HG03103 (cell line): ENCODE data around the gene CES3.

ENCODE experiments used
- ATAC-seq: cut with Tn5 transposase; IDR thresholded peaks from one replicate; pipeline ENCODE4 v1.9.1; 2021; ENCODE audit warnings: low read depth; ENCODE audit not compliant: unreplicated experiment

CES3 gene, protein sequence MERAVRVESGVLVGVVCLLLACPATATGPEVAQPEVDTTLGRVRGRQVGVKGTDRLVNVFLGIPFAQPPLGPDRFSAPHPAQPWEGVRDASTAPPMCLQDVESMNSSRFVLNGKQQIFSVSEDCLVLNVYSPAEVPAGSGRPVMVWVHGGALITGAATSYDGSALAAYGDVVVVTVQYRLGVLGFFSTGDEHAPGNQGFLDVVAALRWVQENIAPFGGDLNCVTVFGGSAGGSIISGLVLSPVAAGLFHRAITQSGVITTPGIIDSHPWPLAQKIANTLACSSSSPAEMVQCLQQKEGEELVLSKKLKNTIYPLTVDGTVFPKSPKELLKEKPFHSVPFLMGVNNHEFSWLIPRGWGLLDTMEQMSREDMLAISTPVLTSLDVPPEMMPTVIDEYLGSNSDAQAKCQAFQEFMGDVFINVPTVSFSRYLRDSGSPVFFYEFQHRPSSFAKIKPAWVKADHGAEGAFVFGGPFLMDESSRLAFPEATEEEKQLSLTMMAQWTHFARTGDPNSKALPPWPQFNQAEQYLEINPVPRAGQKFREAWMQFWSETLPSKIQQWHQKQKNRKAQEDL

DNA sequence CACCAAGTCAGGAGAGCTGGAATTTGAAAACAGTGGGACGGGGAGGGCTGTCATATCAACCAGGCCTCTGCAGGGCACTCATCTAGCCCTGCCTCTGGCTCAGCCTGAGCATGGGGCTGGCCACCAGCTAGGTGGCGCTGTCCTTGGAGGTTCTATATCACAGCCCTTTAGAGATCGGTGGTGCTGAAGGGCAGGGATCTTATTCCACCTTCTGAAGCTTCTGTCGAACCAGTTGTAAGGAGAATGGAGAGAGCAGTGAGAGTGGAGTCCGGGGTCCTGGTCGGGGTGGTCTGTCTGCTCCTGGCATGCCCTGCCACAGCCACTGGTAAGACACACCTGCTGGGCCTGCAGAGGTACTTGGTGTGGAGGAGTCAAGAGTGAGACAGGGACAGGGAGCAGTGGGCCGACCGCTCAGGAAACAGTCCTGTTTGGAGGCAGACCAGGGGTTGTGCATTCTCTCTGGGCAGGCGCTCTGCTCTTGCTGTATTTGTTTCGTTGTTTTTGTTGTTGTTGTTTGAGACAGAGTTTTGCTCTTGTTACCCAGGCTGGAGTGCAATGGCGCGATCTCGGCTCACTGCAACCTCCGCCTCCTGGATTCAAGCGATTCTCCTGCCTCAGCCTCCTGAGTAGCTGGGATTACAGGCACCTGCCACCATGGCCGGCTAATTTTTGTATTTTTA is at the start of gene CES3:
Gene CES3 (plus strand): TSS at position 202 of the 680 bp plus-strand sequence. CDS start 42 bp downstream, at position 244.
- ATAC-seq, result no peak

GRCh38 chr16:66911801-66912200 is 49.3 kb upstream of the CES3 start:
- ATAC-seq, result no peak

DNA sequence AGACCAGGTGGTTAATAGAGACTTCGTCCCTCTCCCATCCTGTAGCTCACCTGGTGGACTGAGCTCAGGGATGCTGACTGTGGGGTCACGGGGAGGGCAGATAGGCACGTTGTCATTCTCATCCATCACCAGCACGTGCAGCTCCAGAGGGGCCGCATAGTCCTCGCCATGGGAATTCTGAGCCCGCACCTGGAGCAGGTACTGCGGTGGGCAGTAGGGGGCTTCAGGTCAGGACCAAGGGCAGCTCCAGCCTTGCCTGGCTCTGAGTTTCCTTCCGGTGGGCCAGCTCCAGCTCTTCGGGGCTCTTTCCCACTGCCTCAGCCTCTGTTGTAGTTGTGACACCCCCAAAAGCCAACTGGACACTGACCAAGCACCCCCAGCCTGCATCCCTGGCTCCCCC is 48.0 kb upstream of the CES3 start:
- no peak for ATAC-seq

DNA sequence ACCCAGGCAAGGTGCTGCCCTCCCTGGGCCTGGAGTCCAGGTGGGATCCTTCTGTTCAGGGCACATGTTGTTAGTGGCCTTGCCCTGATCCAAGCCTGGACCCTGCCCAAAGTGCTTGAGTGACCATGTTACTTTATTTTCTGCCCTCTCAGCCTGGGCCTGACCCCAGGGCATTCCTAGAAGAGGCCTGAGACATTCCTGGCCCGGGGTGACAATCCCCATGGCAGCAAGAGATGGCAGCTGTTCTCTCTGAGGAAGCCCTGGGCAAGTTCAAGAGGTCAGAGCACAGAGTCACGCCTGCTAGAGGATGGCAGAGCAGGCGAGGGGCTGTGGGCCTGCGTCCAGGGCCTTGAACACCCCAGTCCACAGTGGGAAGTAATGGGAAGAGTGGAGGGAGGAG is 47.4 kb upstream of the CES3 start:
- ATAC-seq, result no peak

DNA sequence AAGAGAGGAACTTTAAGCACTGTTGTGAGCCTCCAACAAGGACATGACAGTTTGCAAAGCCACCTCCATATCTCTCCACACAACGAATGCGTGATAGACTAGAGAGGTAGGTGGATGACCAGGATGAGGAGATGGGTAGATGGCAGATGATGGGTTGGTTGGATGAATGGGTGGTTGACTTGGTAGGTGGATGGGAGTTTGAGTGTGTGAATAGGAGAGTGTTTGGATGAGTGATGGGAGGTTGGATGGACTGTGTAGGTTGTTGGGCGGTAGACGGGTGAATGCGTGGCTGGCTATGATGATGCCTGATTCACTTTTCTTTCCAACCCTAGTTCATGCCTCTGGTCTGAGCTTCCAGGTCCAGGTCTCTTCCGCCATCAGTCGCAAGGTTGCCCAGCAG is 46.5 kb upstream of the CES3 start:
- no peak for ATAC-seq

DNA sequence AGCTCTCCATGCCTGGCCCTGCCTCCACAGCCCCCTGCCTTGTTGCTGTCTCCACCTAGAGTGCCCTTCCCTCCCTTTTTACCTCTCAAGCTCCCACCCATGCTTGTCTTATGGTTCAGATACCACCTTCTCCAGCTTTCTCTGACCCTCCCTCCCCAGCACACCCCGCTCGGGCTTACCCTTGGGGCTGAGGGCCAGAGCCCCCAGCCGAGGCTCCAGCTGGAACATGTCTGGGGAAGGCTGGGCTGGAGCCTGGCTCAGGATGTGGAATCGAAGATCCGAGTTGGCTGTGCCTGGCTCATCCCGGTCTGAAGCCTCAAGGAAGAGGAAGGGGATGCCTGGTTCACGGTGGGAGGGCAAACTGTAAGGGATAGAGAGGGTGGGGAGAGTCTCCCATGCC is 46.0 kb upstream of the CES3 start:
- no peak for ATAC-seq

GRCh38 chr16:66916518-66916917 is 44.5 kb upstream of the CES3 start:
- ATAC-seq, result no peak

- no peak for ATAC-seq
Measured at GRCh38 chr16:66917741-66918140, 43.3 kb upstream of the CES3 start.

- ATAC-seq, result no peak
Measured at GRCh38 chr16:66918355-66918754, 42.7 kb upstream of the CES3 start.

DNA sequence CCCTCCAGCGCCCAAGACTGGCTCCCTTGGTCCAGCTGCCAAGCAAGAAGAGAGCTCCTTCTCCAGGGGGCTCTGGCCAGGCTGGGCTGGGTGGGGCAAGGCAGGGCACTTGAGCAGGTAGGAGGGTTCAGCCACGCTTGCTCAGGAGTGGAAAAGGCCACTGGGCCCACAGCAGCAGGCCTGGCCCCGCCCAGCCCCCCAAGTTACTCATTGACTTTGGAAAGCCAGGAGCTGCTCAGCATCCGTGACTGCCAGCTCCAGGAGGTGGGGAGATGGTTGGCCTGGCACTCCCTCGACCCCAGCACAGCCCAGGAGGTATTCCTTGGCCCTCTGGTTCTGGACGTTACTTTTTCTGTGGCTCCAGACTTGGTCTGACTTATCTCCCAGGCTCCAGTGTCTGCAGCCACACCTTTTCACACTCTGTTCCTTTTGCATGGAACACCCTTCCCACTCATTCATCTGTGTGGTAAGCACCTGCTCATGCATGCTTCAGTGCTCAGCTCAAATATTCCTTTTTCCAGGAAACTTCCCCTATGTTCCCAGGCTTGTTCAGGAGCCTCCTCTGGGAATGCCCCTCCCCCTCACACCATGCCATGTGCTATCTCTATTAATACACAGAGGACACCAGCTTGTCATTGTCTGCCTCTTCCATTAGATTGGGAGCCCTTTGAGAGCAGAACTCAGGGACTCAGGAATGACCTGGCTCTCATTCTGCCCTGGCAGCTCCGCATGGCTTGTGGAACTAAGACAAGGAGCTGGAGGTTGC is 42.1 kb upstream of the CES3 start, which contains the start of gene CDH16:
Gene CDH16 (minus strand): TSS at position 83 of the 766 bp plus-strand sequence. CDS start 820 bp downstream, outside the sequence.
- no peak for ATAC-seq

DNA sequence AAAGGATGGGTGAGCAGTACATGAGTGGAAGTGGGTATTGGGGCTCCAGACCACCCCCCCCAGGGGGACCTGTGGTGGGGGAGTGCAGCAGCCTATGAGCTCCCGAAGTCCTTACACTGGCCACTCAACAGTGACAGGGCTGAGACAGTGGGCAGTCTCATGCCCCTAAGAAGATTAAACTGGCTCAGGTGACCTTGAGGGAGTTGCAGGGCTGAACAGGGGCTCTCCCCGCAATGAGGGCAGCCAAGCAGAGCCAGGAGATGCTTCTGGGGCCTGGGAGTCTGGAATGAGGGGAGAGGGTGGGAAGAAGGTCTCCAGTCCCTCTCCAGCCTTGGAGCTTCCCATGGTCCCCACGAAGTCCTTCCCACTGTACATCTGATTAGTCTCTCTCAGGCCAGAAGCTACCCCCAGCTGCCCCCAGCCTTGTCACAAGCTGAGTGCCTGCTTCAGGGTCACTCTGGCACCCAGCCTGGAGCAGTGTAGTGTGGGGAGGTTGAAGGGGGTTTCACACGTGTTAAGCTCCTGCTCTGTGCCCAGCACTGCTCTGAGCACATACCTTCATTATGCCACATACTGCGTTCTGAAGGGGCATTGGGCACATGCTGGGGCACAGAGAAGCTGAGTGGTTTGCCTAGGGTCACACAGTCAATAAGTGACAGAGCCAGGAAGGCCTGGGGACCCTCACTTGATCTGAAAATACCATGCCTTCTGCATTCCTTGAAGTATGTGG is 41.3 kb upstream of the CES3 start:
- ATAC-seq, result no peak

DNA sequence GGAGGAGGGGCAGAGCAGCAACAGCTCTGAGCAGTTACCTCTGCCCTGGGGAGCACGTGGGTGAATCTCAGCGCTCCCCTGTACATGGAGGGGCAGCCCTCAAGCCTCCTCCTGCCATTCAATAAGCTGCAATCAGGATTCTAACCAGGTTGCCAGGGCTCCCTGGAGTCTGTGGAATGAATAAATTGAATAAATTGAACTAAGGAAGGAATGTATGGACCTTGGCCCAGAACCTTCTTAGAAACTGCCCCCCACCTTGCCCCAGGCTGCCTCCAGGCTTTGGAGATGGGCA is 40.8 kb upstream of the CES3 start:
- ATAC-seq, result no peak

- ATAC-seq, result no peak
Measured at GRCh38 chr16:66920924-66921680, 40.0 kb upstream of the CES3 start.

GRCh38 chr16:66921729-66922450 is 39.2 kb upstream of the CES3 start:
- ATAC-seq, result no peak

DNA sequence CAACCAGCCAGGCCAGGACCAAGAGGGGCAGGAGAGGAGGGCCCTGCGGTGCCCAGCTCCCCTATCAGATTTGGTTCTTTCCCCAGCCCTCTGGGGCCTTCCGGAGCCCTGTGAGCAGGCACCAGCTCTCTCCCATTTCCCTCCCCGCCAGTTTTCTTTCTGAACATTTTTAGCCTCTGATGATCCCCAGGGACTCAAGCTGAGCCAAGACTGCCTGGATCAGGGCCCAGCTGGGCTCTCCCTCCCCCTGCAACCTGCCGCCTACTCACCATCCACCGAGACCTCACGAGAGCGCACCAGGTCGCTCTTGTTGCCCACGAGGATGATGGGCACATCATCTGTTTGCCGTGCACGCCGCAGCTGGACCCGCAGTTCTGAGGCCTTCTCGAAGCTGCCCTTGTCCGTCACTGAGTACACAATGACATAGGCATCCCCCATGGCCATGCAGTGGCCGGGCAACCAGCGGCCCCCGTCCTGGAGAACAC is 37.8 kb upstream of the CES3 start:
- ATAC-seq, result no peak

DNA sequence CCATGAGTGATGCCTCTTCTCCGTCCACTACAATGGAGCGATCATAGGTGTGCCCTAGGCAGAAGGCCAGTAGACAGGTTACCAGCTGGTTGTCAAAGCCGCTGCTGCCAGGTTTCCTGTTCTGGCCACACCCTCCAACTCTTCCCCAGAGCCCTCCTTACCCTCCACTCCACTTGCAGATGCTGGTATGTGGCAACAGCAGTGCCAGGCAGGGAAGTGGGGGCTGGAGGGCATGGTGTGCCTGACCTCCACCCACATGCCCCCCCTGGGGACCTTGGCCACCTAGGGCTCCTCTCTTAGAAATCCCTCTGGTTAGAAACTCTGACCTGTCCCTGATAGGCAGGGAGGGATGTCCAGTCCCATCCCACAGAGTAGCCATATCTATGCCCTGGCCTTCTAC is 37.2 kb upstream of the CES3 start:
- no peak for ATAC-seq

- no peak for ATAC-seq
Measured at GRCh38 chr16:66924527-66925321, 36.3 kb upstream of the CES3 start.

- no peak for ATAC-seq
Measured at GRCh38 chr16:66925322-66925840, 35.7 kb upstream of the CES3 start, which contains the start of gene RRAD. TSS of gene RRAD (minus strand) at chr16:66925535. CDS start at chr16:66925179, 356 bp downstream.
